Activated T-cell treated with anti-CD3 and anti-CD28 coated beads, Interleukin-2, amount 50 U/mL, for 24 hours (primary cell): ENCODE data around the gene GLIPR2.
"Not testable (repeated sequence)": the region's sequence is repeated elsewhere in the genome, so short reads cannot be mapped to it uniquely, and the experiment has no call there.

Experiments
- DNase-seq: peaks from one replicate; pipeline ENCODE4 v3.0.0-alpha.2; 2020
- H3K27ac Mint-ChIP-seq: 2 replicates; pipeline ENCODE4 v1.8.0; 2020; ENCODE audit warnings: mild to moderate bottlenecking, mixed read lengths
- H3K27me3 Mint-ChIP-seq: 2 replicates; pipeline ENCODE4 v1.8.0; 2020; ENCODE audit warnings: mixed read lengths
- H3K36me3 Mint-ChIP-seq: 2 replicates; pipeline ENCODE4 v1.8.0; 2020; ENCODE audit warnings: low read depth, mixed read lengths
- H3K4me1 Mint-ChIP-seq: 2 replicates; pipeline ENCODE4 v1.8.0; 2020; ENCODE audit warnings: low read depth, mixed read lengths
- H3K4me3 Mint-ChIP-seq: 2 replicates; pipeline ENCODE4 v1.8.0; 2020; ENCODE audit warnings: mild to moderate bottlenecking, moderate library complexity, mixed read lengths
- H3K9me3 Mint-ChIP-seq: 2 replicates; pipeline ENCODE4 v1.8.0; 2020; ENCODE audit warnings: mixed read lengths

Gene GLIPR2, protein sequence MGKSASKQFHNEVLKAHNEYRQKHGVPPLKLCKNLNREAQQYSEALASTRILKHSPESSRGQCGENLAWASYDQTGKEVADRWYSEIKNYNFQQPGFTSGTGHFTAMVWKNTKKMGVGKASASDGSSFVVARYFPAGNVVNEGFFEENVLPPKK

DNA sequence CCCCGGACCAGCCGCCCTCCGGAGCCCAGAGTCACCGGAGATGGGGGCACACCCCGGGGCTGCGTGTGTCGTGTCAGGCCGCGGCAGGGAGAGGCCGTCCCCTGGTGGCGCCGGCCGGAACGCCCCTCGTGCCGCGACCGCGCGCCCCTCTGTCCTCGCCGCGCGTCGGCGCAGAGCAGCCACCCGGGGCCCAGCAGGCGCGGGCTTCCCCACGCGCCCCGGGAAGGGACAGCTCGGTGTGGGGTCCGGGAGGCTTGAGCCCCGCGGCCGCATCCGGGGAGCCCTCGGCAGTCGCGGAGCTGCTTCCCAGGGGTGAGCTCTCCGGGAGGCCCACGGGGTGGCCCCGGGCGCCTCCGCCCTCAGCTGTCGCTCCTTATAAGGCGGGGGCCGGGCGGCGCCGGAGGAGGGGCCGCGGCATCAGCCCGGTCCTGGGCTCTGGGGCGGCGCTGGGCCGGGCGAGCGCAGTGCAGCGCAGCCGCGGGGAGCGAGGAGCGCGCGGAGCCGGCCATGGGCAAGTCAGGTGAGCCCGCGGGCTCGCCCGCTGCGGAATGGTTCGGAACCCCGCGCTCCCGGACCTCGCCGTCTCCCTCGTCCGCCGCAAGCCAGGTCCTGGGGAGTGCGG is at the start of gene GLIPR2:
TSS of gene GLIPR2 (plus strand) at position 462 of the 622 bp plus-strand sequence. CDS start at position 508, 46 bp downstream.
- H3K27me3 Mint-ChIP-seq, result peaks cover 2% of the 10 kb centered on the region
- peaks cover 5% of the 10 kb centered on the region for H3K36me3 Mint-ChIP-seq
- H3K27ac Mint-ChIP-seq, result peak within 1 kb of the TSS; percentile 73
- peaks cover 49% of the 10 kb centered on the region for H3K4me1 Mint-ChIP-seq
- H3K4me3 Mint-ChIP-seq, result peak within 1 kb of the TSS; percentile 87
- no peaks in the 10 kb centered on the region for H3K9me3 Mint-ChIP-seq
- peak; percentile 85 for DNase-seq

DNA sequence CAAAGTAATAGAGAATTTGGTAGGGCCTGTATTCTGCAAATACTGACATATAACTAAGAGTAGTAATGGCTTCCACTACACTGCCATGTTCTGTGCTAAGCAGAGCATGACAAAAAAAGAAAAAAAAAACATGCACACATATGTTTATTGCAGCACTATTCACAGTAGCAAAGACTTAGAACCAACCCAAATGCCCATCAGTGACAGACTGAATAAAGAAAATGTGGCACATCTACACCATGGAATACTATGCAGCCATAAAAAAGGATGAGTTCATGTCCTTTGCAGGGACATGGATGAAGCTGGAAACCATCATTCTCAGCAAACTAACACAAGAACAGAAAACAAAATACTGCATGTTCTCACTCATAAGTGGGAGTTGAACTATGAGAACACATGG is 49.5 kb upstream of the GLIPR2 start:
- not testable (repeated sequence) for DNase-seq, H3K4me3 Mint-ChIP-seq, H3K27me3 Mint-ChIP-seq, H3K9me3 Mint-ChIP-seq, H3K27ac Mint-ChIP-seq, H3K4me1 Mint-ChIP-seq
- peaks cover 29% of the 10 kb centered on the region for H3K36me3 Mint-ChIP-seq

DNA sequence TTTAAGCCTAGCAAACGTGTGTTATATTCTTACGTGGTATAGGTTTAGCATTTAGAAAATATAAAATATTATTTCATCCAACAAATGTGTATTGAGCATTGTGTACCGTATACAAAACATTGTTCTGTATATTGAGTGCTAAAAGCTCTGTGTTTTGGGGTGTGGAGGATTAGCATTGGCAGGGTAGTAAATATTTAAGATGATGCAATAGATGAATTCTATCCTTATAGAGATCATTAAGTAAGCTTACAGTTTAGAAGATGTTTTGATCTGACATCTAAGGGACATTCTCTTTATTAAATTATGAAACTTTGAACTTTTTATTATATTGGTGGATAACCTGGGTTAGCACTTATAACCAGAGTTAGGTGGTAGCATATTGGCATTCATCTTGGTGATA is 48.5 kb upstream of the GLIPR2 start:
- peaks cover 14% of the 10 kb centered on the region for H3K4me1 Mint-ChIP-seq
- H3K27me3 Mint-ChIP-seq, result no peaks in the 10 kb centered on the region
- H3K9me3 Mint-ChIP-seq, result peaks cover 7% of the 10 kb centered on the region
- peaks cover 27% of the 10 kb centered on the region for H3K36me3 Mint-ChIP-seq
- H3K4me3 Mint-ChIP-seq, result no peak overlapping the region
- no peak overlapping the region for H3K27ac Mint-ChIP-seq
- DNase-seq, result no peak

GRCh38 chr9:36091026-36091953 is 45.2 kb upstream of the GLIPR2 start:
- H3K4me1 Mint-ChIP-seq, result peaks cover 16% of the 10 kb centered on the region
- no peak for DNase-seq
- H3K27me3 Mint-ChIP-seq, result no peaks in the 10 kb centered on the region
- H3K36me3 Mint-ChIP-seq, result peaks cover 16% of the 10 kb centered on the region
- no peak overlapping the region for H3K27ac Mint-ChIP-seq
- no peak overlapping the region for H3K4me3 Mint-ChIP-seq
- peaks cover 7% of the 10 kb centered on the region for H3K9me3 Mint-ChIP-seq

GRCh38 chr9:36092014-36092413 is 44.5 kb upstream of the GLIPR2 start:
- no peaks in the 10 kb centered on the region for H3K27me3 Mint-ChIP-seq
- DNase-seq, result no peak
- H3K4me1 Mint-ChIP-seq, result peaks cover 16% of the 10 kb centered on the region
- peaks cover 9% of the 10 kb centered on the region for H3K36me3 Mint-ChIP-seq
- no peak overlapping the region for H3K4me3 Mint-ChIP-seq
- peaks cover 4% of the 10 kb centered on the region for H3K9me3 Mint-ChIP-seq
- H3K27ac Mint-ChIP-seq, result no peak overlapping the region

DNA sequence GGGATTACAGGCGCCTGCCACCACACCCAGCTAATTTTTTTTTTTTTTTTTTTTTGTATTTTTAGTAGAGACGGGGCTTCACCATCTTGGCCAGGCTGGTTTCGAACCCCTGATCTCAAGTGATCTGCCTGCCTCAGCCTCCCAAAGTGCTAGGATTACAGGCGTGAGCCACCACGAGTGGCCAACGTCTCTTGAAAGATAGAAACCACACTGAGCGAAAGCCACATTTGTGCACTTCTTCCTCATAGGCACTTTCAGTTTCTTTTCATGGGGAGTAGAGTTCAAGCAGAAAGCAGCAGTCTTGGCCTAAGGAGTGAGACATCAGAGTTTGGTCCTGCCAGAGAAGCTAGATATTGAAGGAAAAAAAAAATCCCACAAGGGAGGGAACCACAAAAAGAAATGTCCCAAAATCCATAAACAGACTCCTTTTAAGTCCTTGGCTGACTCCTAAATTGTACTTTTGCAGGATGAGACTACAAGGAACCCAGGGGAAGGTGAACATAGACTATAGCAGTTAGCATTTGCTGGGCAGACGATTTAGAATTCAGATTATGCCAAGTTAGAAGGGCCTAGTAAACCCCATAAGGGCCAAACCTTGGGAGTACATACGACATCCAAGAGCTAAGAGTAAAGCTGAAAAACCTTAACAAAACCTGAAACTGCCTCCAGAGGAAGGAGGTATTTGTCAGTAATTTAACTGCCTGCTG is 43.9 kb upstream of the GLIPR2 start:
- no peak overlapping the region for H3K4me3 Mint-ChIP-seq
- H3K27me3 Mint-ChIP-seq, result no peaks in the 10 kb centered on the region
- H3K27ac Mint-ChIP-seq, result peak overlapping the region; percentile 73
- peak; percentile 49 for DNase-seq
- peaks cover 2% of the 10 kb centered on the region for H3K9me3 Mint-ChIP-seq
- H3K4me1 Mint-ChIP-seq, result peaks cover 16% of the 10 kb centered on the region
- H3K36me3 Mint-ChIP-seq, result peaks cover 3% of the 10 kb centered on the region

GRCh38 chr9:36093384-36093783 is 43.1 kb upstream of the GLIPR2 start:
- no peak for DNase-seq
- H3K4me1 Mint-ChIP-seq, result peaks cover 16% of the 10 kb centered on the region
- no peaks in the 10 kb centered on the region for H3K27me3 Mint-ChIP-seq
- H3K36me3 Mint-ChIP-seq, result peaks cover 3% of the 10 kb centered on the region
- no peak overlapping the region for H3K27ac Mint-ChIP-seq
- H3K9me3 Mint-ChIP-seq, result peaks cover 2% of the 10 kb centered on the region
- no peak overlapping the region for H3K4me3 Mint-ChIP-seq

DNA sequence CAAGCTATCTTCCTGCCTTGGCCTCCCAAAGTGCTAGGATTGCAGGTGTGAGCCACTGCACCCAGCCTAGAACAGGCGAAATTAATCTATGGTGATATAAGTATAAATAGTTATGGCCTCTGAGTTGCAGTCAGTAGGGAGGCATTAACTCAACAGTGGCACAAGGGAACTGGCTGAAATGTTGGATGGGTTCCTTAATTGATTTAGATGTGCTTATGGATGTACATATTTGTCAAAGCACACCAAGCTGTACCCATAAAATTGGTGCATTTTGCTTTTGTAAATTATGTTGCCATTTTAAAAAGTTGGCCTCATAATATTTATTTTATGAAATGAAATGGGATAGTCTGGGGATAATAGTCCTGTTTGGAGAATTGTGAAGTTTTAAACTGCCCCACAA is 36.8 kb upstream of the GLIPR2 start:
- H3K27me3 Mint-ChIP-seq, result no peaks in the 10 kb centered on the region
- peaks cover 8% of the 10 kb centered on the region for H3K4me1 Mint-ChIP-seq
- H3K36me3 Mint-ChIP-seq, result no peaks in the 10 kb centered on the region
- no peak overlapping the region for H3K27ac Mint-ChIP-seq
- H3K9me3 Mint-ChIP-seq, result no peaks in the 10 kb centered on the region
- no peak for DNase-seq
- H3K4me3 Mint-ChIP-seq, result no peak overlapping the region

GRCh38 chr9:36100532-36100931 is 36.0 kb upstream of the GLIPR2 start:
- H3K27ac Mint-ChIP-seq, result no peak overlapping the region
- peaks cover 8% of the 10 kb centered on the region for H3K4me1 Mint-ChIP-seq
- H3K9me3 Mint-ChIP-seq, result no peaks in the 10 kb centered on the region
- DNase-seq, result no peak
- no peaks in the 10 kb centered on the region for H3K27me3 Mint-ChIP-seq
- H3K36me3 Mint-ChIP-seq, result no peaks in the 10 kb centered on the region
- H3K4me3 Mint-ChIP-seq, result no peak overlapping the region

GRCh38 chr9:36101916-36102741 is 34.4 kb upstream of the GLIPR2 start:
- no peak for DNase-seq
- H3K9me3 Mint-ChIP-seq, result no peaks in the 10 kb centered on the region
- H3K4me1 Mint-ChIP-seq, result peaks cover 8% of the 10 kb centered on the region
- H3K27ac Mint-ChIP-seq, result no peak overlapping the region
- H3K4me3 Mint-ChIP-seq, result no peak overlapping the region
- no peaks in the 10 kb centered on the region for H3K36me3 Mint-ChIP-seq
- H3K27me3 Mint-ChIP-seq, result no peaks in the 10 kb centered on the region

- Mint-ChIP-seq H3K9me3 (no peaks in the 10 kb centered on the region), H3K27me3 (no peaks in the 10 kb centered on the region), H3K36me3 (no peaks in the 10 kb centered on the region), H3K4me1 (peaks cover 8% of the 10 kb centered on the region), H3K27ac (peak overlapping the region; percentile 4), H3K4me3 (no peak overlapping the region)
- peak; percentile 88 for DNase-seq
Observed at GRCh38 chr9:36102742-36103495, 33.6 kb upstream of the GLIPR2 start.

GRCh38 chr9:36109071-36109470 is 27.5 kb upstream of the GLIPR2 start:
- Mint-ChIP-seq H3K27me3 (no peaks in the 10 kb centered on the region), H3K9me3 (no peaks in the 10 kb centered on the region), H3K4me3 (no peak overlapping the region), H3K27ac (no peak overlapping the region), H3K4me1 (peaks cover 8% of the 10 kb centered on the region), H3K36me3 (peaks cover 3% of the 10 kb centered on the region)
- no peak for DNase-seq

GRCh38 chr9:36110434-36110833 is 26.1 kb upstream of the GLIPR2 start:
- Mint-ChIP-seq H3K4me3 (no peak overlapping the region), H3K27me3 (no peaks in the 10 kb centered on the region), H3K4me1 (peaks cover 8% of the 10 kb centered on the region), H3K9me3 (no peaks in the 10 kb centered on the region), H3K36me3 (peaks cover 3% of the 10 kb centered on the region), H3K27ac (no peak overlapping the region)
- DNase-seq, result no peak
